ENCODE results near the gene NELL2.

DNA sequence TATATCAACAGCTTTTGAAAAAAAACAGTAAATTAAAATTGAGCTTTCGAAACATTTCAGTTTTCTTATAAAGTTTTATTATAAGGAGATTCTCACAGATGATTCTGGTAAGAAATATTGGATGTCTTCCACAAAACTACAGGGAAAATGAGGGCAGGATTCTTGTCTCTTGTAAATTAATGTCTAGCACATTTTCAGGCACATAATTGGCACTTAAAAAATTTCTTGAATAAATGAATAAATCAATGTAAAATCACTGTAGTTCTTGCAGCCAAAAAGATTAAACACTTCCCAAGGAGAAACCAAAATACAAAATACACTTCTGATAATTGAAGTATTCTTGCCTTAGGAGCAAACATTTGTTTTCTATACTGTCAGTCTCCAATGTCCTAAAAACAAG lies 164.4 kb downstream of the NELL2 start:
- TF ChIP-seq POLR2A (IDR thresholded peaks at IDR 0.05) (no peak), EP300 (IDR thresholded peaks at IDR 0.05) (no peak), POLR2AphosphoS5 (IDR thresholded peaks at IDR 0.05) (no peak)
- TF ChIP-seq, protein P1, sequence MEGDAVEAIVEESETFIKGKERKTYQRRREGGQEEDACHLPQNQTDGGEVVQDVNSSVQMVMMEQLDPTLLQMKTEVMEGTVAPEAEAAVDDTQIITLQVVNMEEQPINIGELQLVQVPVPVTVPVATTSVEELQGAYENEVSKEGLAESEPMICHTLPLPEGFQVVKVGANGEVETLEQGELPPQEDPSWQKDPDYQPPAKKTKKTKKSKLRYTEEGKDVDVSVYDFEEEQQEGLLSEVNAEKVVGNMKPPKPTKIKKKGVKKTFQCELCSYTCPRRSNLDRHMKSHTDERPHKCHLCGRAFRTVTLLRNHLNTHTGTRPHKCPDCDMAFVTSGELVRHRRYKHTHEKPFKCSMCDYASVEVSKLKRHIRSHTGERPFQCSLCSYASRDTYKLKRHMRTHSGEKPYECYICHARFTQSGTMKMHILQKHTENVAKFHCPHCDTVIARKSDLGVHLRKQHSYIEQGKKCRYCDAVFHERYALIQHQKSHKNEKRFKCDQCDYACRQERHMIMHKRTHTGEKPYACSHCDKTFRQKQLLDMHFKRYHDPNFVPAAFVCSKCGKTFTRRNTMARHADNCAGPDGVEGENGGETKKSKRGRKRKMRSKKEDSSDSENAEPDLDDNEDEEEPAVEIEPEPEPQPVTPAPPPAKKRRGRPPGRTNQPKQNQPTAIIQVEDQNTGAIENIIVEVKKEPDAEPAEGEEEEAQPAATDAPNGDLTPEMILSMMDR (IDR thresholded peaks at IDR 0.05) = no peak

Measured in gastroesophageal sphincter (tissue), 3 donors.